Lower leg skin (tissue), 3 donors: Measurements from ENCODE around the gene ZKSCAN5.

Source experiments
- POLR2A ChIP-seq, 2 donors: fragments of 450-650 bp; IDR thresholded peaks; one replicate each; pipeline ENCODE4 v1.6.1; 2016 to 2017; ENCODE audit warnings: antibody characterized with exemption in 2 of 2, mild to moderate bottlenecking in 1 of 2, moderate library complexity in 1 of 2
- TF ChIP-seq, protein P1 (sequence below), 3 donors: fragments of 450-650 bp; IDR thresholded peaks; one replicate each; pipeline ENCODE4 v1.5.1; 2016; ENCODE audit warnings: antibody characterized with exemption in 3 of 3, mild to moderate bottlenecking in 3 of 3, moderate library complexity in 2 of 3

DNA sequence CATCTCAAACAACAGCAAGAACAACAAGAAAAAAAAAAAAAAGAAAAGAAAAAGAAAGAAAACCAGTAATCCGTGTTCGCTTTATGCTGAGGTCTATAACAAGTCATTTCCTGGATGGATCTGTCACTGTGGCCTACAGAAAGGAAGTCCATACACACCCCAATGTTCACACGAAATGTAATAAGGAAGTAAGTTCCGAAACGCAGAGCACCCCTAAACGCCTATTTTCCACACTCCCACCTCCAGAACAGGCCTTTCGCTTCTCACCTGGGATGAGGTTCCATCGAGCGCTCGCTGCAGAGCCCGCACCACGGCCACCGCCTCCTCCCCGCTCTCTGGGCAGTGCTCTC lies 5.1 kb upstream of the ZKSCAN5 start:
- TF ChIP-seq, protein P1, sequence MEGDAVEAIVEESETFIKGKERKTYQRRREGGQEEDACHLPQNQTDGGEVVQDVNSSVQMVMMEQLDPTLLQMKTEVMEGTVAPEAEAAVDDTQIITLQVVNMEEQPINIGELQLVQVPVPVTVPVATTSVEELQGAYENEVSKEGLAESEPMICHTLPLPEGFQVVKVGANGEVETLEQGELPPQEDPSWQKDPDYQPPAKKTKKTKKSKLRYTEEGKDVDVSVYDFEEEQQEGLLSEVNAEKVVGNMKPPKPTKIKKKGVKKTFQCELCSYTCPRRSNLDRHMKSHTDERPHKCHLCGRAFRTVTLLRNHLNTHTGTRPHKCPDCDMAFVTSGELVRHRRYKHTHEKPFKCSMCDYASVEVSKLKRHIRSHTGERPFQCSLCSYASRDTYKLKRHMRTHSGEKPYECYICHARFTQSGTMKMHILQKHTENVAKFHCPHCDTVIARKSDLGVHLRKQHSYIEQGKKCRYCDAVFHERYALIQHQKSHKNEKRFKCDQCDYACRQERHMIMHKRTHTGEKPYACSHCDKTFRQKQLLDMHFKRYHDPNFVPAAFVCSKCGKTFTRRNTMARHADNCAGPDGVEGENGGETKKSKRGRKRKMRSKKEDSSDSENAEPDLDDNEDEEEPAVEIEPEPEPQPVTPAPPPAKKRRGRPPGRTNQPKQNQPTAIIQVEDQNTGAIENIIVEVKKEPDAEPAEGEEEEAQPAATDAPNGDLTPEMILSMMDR (IDR thresholded peaks at IDR 0.05) = no peak
- no peak for TF ChIP-seq POLR2A (IDR thresholded peaks at IDR 0.05)
